Skin of body (tissue), 2 donors: Measurements from ENCODE around the gene NPW. TPM values are rescaled to one million over a fixed set of nuclear protein-coding genes. Genes with fewer than 3 reads are reported as not detected.
A peak's percentile ranks its signal among the peaks of the same experiment; 100 is the strongest.

Source experiments
- DNase-seq: peaks from one replicate; lab custom pipeline; 2025; lab: John Stamatoyannopoulos, UW
- total RNA-seq: library from RNA; depleted of rRNA; stranded (reverse); fragments of >200 nt; gene quantifications from one replicate; pipeline ENCODE4 v1.2.3, GENCODE V29; 2014

NPW gene
- total RNA-seq, 1 donor from 2014 or later = 2.2 TPM

GRCh38 chr16:2034696-2035430 lies 15.3 kb downstream of the NPW start:
- no peak for DNase-seq

GRCh38 chr16:2035431-2036199 lies 16.0 kb downstream of the NPW start:
- no peak for DNase-seq

GRCh38 chr16:2036200-2036966 lies 16.8 kb downstream of the NPW start:
- DNase-seq = no peak

- DNase-seq = no peak
These were observed 17.5 kb downstream of the NPW start for GRCh38 chr16:2037115-2037514.

- DNase-seq = no peak
These were observed 18.2 kb downstream of the NPW start for GRCh38 chr16:2037647-2038381.

GRCh38 chr16:2038382-2039231 lies 19.0 kb downstream of the NPW start:
- DNase-seq = peak; percentile 81

GRCh38 chr16:2039274-2040031 lies 19.9 kb downstream of the NPW start:
- peak; percentile 93 for DNase-seq

GRCh38 chr16:2040041-2040786 lies 20.6 kb downstream of the NPW start:
- no peak for DNase-seq

- no peak for DNase-seq
These were observed 21.4 kb downstream of the NPW start for GRCh38 chr16:2040787-2041522.

- DNase-seq = no peak
These were observed 22.8 kb downstream of the NPW start for GRCh38 chr16:2042171-2042985.

GRCh38 chr16:2042986-2043666 lies 23.5 kb downstream of the NPW start:
- no peak for DNase-seq

- DNase-seq = no peak
These were observed 24.3 kb downstream of the NPW start for GRCh38 chr16:2043667-2044451.

GRCh38 chr16:2044541-2044940 lies 25.0 kb downstream of the NPW start:
- no peak for DNase-seq

GRCh38 chr16:2045965-2046892 lies 26.6 kb downstream of the NPW start:
- DNase-seq = no peak

- DNase-seq = no peak
These were observed 27.3 kb downstream of the NPW start for GRCh38 chr16:2046893-2047329.
